Transverse colon (tissue), 4 donors: ENCODE measurements around the gene IKZF3.

Experiments used
- POLR2AphosphoS5 ChIP-seq, 3 donors: sonication (generic); formaldehyde crosslinking; IDR thresholded peaks; one replicate each; pipeline ENCODE4 v1.6.1; 2016; ENCODE audit warnings: antibody characterized with exemption in 3 of 3
- TF ChIP-seq, protein P1 (sequence below), 5 experiments: fragments of 200-600 bp in 3 of 5; fragments of 450-650 bp in 2 of 5; sonication (generic) in 3 of 5; IDR thresholded peaks; 1 replicate in 2 of 5; 2 replicates in 3 of 5; pipeline ENCODE4 v1.5.1; 2016 to 2017; ENCODE audit warnings: antibody characterized with exemption in 5 of 5, inconsistent platforms in 3 of 5, mild to moderate bottlenecking in 2 of 5, moderate library complexity in 1 of 5

DNA sequence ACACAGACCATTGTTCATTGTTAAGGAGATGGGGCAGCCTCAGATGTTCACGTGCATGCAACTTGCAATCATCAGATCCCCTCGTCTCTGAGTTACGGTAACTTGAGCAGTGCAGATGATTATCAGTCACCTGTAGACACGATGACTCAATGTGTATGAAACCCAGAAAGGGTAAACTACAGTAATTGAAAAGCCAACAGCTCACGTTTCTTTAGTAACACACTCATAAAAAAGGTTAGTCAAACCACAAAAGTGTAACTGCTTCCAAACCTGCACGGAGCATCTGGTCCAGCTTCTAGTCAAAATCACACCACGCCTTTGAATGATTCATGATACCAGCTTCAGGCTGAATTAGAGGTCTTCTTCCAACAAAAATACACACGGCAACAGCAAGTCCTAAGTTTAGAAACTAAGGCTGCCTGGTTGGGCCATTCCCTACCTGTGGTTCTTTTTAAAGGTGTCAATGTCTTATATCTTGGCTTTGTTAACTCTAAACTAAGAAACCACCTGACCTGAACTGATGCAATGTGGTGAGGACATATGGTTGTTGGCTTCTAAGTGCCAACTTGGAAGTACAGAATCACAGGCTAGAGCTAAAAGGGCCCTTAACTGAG, 94.0 kb downstream of the IKZF3 start:
- TF ChIP-seq, protein P1, sequence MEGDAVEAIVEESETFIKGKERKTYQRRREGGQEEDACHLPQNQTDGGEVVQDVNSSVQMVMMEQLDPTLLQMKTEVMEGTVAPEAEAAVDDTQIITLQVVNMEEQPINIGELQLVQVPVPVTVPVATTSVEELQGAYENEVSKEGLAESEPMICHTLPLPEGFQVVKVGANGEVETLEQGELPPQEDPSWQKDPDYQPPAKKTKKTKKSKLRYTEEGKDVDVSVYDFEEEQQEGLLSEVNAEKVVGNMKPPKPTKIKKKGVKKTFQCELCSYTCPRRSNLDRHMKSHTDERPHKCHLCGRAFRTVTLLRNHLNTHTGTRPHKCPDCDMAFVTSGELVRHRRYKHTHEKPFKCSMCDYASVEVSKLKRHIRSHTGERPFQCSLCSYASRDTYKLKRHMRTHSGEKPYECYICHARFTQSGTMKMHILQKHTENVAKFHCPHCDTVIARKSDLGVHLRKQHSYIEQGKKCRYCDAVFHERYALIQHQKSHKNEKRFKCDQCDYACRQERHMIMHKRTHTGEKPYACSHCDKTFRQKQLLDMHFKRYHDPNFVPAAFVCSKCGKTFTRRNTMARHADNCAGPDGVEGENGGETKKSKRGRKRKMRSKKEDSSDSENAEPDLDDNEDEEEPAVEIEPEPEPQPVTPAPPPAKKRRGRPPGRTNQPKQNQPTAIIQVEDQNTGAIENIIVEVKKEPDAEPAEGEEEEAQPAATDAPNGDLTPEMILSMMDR (IDR thresholded peaks at IDR 0.05), result no peak
- no peak for TF ChIP-seq POLR2AphosphoS5 (IDR thresholded peaks at IDR 0.05)
